Measurements from ENCODE around the gene SEZ6. TPM values are rescaled to one million over a fixed set of nuclear protein-coding genes. Genes with fewer than 3 reads are reported as not detected.

The SEZ6 gene
- polyA plus RNA-seq, 3 donors = 0.17 to 0.33 (median 0.18) TPM

DNA sequence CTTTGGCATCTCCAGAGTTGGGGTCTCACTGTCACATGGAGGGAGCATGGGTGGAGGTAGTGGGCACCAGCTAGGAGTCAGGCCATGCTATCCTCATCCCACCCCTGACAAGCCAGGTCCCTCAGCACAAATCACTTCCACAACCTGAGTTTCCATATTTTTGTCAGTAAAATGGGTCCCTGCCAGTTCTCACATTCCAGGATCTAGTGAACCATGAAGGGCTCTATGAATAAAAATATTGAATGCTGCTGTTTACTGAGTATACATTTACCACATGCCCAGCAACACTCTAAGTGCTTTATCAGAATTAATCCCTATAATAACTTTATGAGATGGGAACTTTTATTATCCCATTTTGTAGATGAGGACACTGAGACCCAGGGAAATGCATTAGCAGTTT, 16.8 kb downstream of the SEZ6 start:
- Histone ChIP-seq H3K4me2 (replicated peaks; ENCODE audit: extremely low read depth, low read length, poor library complexity, severe bottlenecking) (no peak overlapping the region), H3K4me1 (ENCODE audit: control insufficient read depth in 1 of 2, insufficient read depth in 2 of 2, low read length in 2 of 2) (peaks cover 2 to 4% of the 10 kb centered on the region in 2 donors), H3K27ac (ENCODE audit: low read depth in 1 of 2, low read length in 2 of 2) (no peak overlapping the region), H3K79me2 (ENCODE audit: insufficient read depth, low read length) (no peaks in the 10 kb centered on the region), H3K9ac (ENCODE audit: insufficient read depth, low read length, poor library complexity, severe bottlenecking) (no peak overlapping the region), H4K20me1 (ENCODE audit: insufficient read depth, low read length) (no peaks in the 10 kb centered on the region), H3K27me3 (ENCODE audit: control insufficient read depth in 2 of 2, insufficient read depth in 2 of 2, low read length in 2 of 2) (peaks cover 0 to 3% of the 10 kb centered on the region in 2 donors), H3K36me3 (replicated peaks in 1 of 2; ENCODE audit: control insufficient read depth in 1 of 2, insufficient read depth in 2 of 2, low read length in 2 of 2) (no peaks in the 10 kb centered on the region), H2AFZ (ENCODE audit: insufficient read depth, low read depth, low read length, poor library complexity, severe bottlenecking) (no peak overlapping the region), H3K4me3 (replicated peaks in 1 of 3; ENCODE audit: low read depth in 2 of 3, low read length in 3 of 3) (no peak overlapping the region), H3K9me3 (replicated peaks in 1 of 2; ENCODE audit: control insufficient read depth in 1 of 2, insufficient read depth in 1 of 2, low read length in 2 of 2) (no peaks in the 10 kb centered on the region)
- peaks cover 3 to 25% (median 17%) of the 10 kb centered on the region in 3 donors for H3K27me3 Mint-ChIP-seq (ENCODE audit: low read depth in 3 of 3)
- no peak for TF ChIP-seq CTCF (IDR thresholded peaks at IDR 0.05)
- DNase-seq = no peak
- H3K4me1 Mint-ChIP-seq = peaks cover 2% of the 10 kb centered on the region
- intact Hi-C loops (cut with micrococcal nuclease) = no loop called here
- peak overlapping the region in 1 of 7 donors; percentile 13 for H3K27ac Mint-ChIP-seq
- peaks cover 0 to 3% (median 0%) of the 10 kb centered on the region in 7 donors for H3K9me3 Mint-ChIP-seq
- no peak overlapping the region for H3K4me3 Mint-ChIP-seq
- no peaks in the 10 kb centered on the region for H3K36me3 Mint-ChIP-seq

- no peaks in the 10 kb centered on the region for H3K9me3 ChIP-seq (replicated peaks in 1 of 2; ENCODE audit: control insufficient read depth in 1 of 2, insufficient read depth in 1 of 2, low read length in 2 of 2)
- H3K79me2 ChIP-seq (ENCODE audit: insufficient read depth, low read length) = no peaks in the 10 kb centered on the region
- Mint-ChIP-seq H3K27ac (no peak overlapping the region), H3K4me1 (peaks cover 6% of the 10 kb centered on the region), H3K36me3 (peaks cover 0 to 1% of the 10 kb centered on the region in 2 donors), H3K4me3 (no peak overlapping the region), H3K9me3 (peaks cover 0 to 3% (median 0%) of the 10 kb centered on the region in 7 donors), H3K27me3 (ENCODE audit: low read depth in 3 of 3) (peaks cover 3 to 24% (median 15%) of the 10 kb centered on the region in 3 donors)
- H3K9ac ChIP-seq (ENCODE audit: insufficient read depth, low read length, poor library complexity, severe bottlenecking) = no peak overlapping the region
- peaks cover 0 to 3% of the 10 kb centered on the region in 2 donors for H3K27me3 ChIP-seq (ENCODE audit: control insufficient read depth in 2 of 2, insufficient read depth in 2 of 2, low read length in 2 of 2)
- no peak for TF ChIP-seq CTCF (IDR thresholded peaks at IDR 0.05)
- no peak overlapping the region for H3K4me3 ChIP-seq (replicated peaks in 1 of 3; ENCODE audit: low read depth in 2 of 3, low read length in 3 of 3)
- no peak overlapping the region for H2AFZ ChIP-seq (ENCODE audit: insufficient read depth, low read depth, low read length, poor library complexity, severe bottlenecking)
- peak in 1 of 3 donors; percentile 33 for DNase-seq
- H3K4me1 ChIP-seq (ENCODE audit: control insufficient read depth in 1 of 2, insufficient read depth in 2 of 2, low read length in 2 of 2) = peaks cover 8 to 10% of the 10 kb centered on the region in 2 donors
- intact Hi-C loops (cut with micrococcal nuclease) = no loop called here
- WGBS (ENCODE audit: insufficient coverage) = no CpG with 5 or more reads among the region's 1 CpG
- H3K36me3 ChIP-seq (replicated peaks in 1 of 2; ENCODE audit: control insufficient read depth in 1 of 2, insufficient read depth in 2 of 2, low read length in 2 of 2) = no peaks in the 10 kb centered on the region
- H4K20me1 ChIP-seq (ENCODE audit: insufficient read depth, low read length) = no peaks in the 10 kb centered on the region
- no peak overlapping the region for H3K27ac ChIP-seq (ENCODE audit: low read depth in 1 of 2, low read length in 2 of 2)
- H3K4me2 ChIP-seq (replicated peaks; ENCODE audit: extremely low read depth, low read length, poor library complexity, severe bottlenecking) = no peak overlapping the region
Observed at GRCh38 chr17:28988475-28988874, 17.4 kb downstream of the SEZ6 start.

Measured in CD14-positive monocyte (primary cell).